WERI-Rb-1 (cell line): Measurements from ENCODE around the gene ZNF70.

Source experiments
- DNase-seq: peaks from one replicate; pipeline ENCODE4 v3.0.0-alpha.2; 2020
- H3K27ac ChIP-seq: fragments of 250-450 bp; sonication (Bioruptor Pico); 2 replicates; pipeline ENCODE4 v1.5.1; 2020; ENCODE audit warnings: mild to moderate bottlenecking, moderate library complexity
- H3K27me3 ChIP-seq: fragments of 250-450 bp; sonication (Bioruptor Pico); 2 replicates; pipeline ENCODE4 v1.5.1; 2021; ENCODE audit warnings: mild to moderate bottlenecking, low read depth, moderate library complexity; ENCODE audit not compliant: insufficient read depth, severe bottlenecking
- H3K36me3 ChIP-seq: fragments of 250-450 bp; sonication (Bioruptor Pico); 2 replicates; pipeline ENCODE4 v1.5.1; 2020; ENCODE audit warnings: mild to moderate bottlenecking, moderate library complexity
- H3K4me3 ChIP-seq: 2 replicates; pipeline ENCODE4 v1.5.1; 2011; ENCODE audit warnings: low read depth, mild to moderate bottlenecking, control low read depth, low read length
- H3K9me3 ChIP-seq: fragments of 250-450 bp; sonication (Bioruptor Pico); 2 replicates; pipeline ENCODE4 v1.5.1; 2021; ENCODE audit warnings: mild to moderate bottlenecking, moderate library complexity; ENCODE audit not compliant: severe bottlenecking
- CTCF ChIP-seq: IDR thresholded peaks from 2 replicates; pipeline ENCODE4 v1.5.1; 2011; ENCODE audit warnings: low read depth, mild to moderate bottlenecking, control low read depth, inconsistent platforms, low read length

Gene ZNF70

GRCh38 chr22:23750714-23751440, at the start of gene ZNF70:
Gene ZNF70, minus strand, starts transcription at chr22:23751112. Its CDS starts 5,972 bp downstream, at chr22:23745140.
- Histone ChIP-seq H3K27ac (peak within 1 kb of the TSS; percentile 86), H3K36me3 (no peaks in the 10 kb centered on the region), H3K27me3 (no peaks in the 10 kb centered on the region), H3K9me3 (no peaks in the 10 kb centered on the region), H3K4me3 (peak within 1 kb of the TSS; percentile 90)
- TF ChIP-seq CTCF = peak; percentile 34
- peak; percentile 79 for DNase-seq

DNA sequence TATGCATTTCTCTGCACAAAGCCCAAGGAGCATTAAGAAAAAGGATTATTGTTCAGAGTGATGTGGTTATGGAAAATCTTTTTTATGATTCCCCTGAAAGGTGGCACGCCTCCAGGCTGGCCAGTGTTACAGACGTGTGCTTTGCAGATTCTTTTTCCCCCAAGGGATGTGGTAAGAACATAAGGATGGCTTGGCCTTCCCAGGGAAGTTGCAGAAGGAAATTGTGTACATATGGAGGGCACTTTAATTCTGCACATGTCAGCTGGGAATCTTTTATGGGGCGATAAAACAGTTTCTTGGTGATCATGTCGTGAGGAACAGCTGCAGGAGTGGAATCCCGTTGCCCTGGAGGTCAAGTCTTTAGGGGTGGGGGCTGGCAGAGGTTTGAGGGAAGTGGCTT, 45.5 kb upstream of the ZNF70 start:
- no peak for TF ChIP-seq CTCF
- no peak for DNase-seq
- H3K27me3 ChIP-seq = no peaks in the 10 kb centered on the region
- peaks cover 85% of the 10 kb centered on the region for H3K36me3 ChIP-seq
- no peaks in the 10 kb centered on the region for H3K9me3 ChIP-seq
- H3K27ac ChIP-seq = no peak overlapping the region
- no peak overlapping the region for H3K4me3 ChIP-seq

DNA sequence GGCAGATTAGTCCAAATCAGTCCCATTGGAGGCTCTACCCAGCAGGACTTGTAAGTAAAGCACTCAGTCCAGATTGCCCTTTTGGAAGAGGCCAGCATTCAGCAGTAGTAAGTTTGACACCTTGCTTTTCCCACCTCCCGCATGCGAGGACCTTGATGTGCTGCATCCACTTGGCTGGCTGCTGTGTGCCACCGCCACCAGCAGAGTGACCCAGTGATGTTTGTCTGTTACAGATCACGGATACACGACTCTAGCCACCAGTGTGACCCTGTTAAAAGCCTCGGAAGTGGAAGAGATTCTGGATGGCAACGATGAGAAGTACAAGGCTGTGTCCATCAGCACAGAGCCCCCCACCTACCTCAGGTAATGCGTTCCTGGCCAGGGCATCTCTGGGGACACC, 42.4 kb upstream of the ZNF70 start:
- TF ChIP-seq CTCF = no peak
- H3K9me3 ChIP-seq = no peaks in the 10 kb centered on the region
- no peak overlapping the region for H3K27ac ChIP-seq
- H3K4me3 ChIP-seq = no peak overlapping the region
- H3K36me3 ChIP-seq = peaks cover 89% of the 10 kb centered on the region
- no peaks in the 10 kb centered on the region for H3K27me3 ChIP-seq
- DNase-seq = no peak

- H3K4me3 ChIP-seq = no peak overlapping the region
- H3K36me3 ChIP-seq = peaks cover 83% of the 10 kb centered on the region
- no peaks in the 10 kb centered on the region for H3K9me3 ChIP-seq
- H3K27me3 ChIP-seq = no peaks in the 10 kb centered on the region
- H3K27ac ChIP-seq = no peak overlapping the region
- TF ChIP-seq CTCF = no peak
- DNase-seq = no peak
Measured at GRCh38 chr22:23791738-23792645, 41.1 kb upstream of the ZNF70 start.

DNA sequence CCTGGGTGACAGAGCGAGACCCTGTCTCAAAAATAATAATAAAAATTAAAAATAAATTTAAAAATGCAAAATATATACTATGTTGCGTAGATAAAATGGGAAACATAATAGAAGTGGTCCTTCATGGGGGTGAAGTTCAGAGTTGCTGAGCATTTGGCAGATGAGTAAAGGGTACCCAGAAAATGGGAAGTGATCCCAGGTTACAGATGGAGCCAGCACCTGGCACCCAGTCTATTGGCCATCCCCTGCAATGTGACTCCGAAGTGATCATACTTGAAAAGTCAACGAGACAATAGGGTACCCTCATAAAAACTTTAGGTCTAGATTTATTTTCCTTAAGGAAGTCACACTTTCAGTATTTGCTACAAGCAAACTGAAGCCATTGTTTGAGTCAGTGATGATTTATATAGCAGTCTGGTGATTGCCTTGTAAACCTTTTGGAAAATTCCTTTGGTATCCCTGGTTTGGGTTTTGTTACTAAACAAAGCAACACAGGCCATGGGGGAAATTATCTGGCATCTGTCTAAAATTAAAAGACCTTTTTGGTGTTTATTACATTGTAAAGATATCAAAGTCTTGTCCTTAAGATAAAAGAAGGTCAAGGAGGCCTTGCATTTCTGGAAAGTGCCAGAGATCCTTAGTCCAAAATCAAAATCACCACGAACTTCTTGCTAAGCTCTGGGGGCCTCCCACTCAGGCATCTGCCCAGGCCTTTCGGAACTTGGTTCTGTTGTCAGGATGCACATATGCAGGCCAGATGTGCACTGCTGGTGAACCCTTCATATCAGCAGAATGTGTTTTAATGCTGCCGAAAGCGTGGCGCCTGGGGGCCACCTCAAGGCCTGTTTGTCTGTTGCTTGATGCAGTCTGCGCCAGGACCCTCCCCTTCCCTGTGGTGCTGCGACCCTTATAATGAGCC, 40.2 kb upstream of the ZNF70 start:
- TF ChIP-seq CTCF = no peak
- H3K27me3 ChIP-seq = no peaks in the 10 kb centered on the region
- peaks cover 78% of the 10 kb centered on the region for H3K36me3 ChIP-seq
- H3K9me3 ChIP-seq = no peaks in the 10 kb centered on the region
- H3K4me3 ChIP-seq = no peak overlapping the region
- DNase-seq = no peak
- no peak overlapping the region for H3K27ac ChIP-seq
